OCI-LY3 (cell line): Measurements from ENCODE around the gene WFDC12.

Experiments
- EZH2phosphoT487 ChIP-seq: fragments of 200-600 bp; shearing (Covaris generic); IDR thresholded peaks from 2 replicates; pipeline ENCODE4 v1.6.1; 2018; ENCODE audit warnings: antibody characterized with exemption, mixed run types, low read depth
- TF ChIP-seq, protein P1 (sequence below): fragments of 200-600, 300-600 bp; sonication (generic); IDR thresholded peaks from 2 replicates; pipeline ENCODE4 v1.5.1; 2014; ENCODE audit warnings: antibody characterized with exemption, low read length, low read depth

- TF ChIP-seq, protein P1, sequence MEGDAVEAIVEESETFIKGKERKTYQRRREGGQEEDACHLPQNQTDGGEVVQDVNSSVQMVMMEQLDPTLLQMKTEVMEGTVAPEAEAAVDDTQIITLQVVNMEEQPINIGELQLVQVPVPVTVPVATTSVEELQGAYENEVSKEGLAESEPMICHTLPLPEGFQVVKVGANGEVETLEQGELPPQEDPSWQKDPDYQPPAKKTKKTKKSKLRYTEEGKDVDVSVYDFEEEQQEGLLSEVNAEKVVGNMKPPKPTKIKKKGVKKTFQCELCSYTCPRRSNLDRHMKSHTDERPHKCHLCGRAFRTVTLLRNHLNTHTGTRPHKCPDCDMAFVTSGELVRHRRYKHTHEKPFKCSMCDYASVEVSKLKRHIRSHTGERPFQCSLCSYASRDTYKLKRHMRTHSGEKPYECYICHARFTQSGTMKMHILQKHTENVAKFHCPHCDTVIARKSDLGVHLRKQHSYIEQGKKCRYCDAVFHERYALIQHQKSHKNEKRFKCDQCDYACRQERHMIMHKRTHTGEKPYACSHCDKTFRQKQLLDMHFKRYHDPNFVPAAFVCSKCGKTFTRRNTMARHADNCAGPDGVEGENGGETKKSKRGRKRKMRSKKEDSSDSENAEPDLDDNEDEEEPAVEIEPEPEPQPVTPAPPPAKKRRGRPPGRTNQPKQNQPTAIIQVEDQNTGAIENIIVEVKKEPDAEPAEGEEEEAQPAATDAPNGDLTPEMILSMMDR = no peak
- TF ChIP-seq EZH2phosphoT487 = no peak
Observed at GRCh38 chr20:45094864-45095574, 29.2 kb downstream of the WFDC12 start.
